HG03108 (cell line): ENCODE measurements around the gene LITAFD.
"Not testable (repeated sequence)": the region's sequence is repeated elsewhere in the genome, so short reads cannot be mapped to it uniquely, and the experiment has no call there.

Experiments used
- ATAC-seq: cut with Tn5 transposase; IDR thresholded peaks from one replicate; pipeline ENCODE4 v1.9.1; 2021; ENCODE audit warnings: moderate library complexity; ENCODE audit not compliant: unreplicated experiment

LITAFD gene

DNA sequence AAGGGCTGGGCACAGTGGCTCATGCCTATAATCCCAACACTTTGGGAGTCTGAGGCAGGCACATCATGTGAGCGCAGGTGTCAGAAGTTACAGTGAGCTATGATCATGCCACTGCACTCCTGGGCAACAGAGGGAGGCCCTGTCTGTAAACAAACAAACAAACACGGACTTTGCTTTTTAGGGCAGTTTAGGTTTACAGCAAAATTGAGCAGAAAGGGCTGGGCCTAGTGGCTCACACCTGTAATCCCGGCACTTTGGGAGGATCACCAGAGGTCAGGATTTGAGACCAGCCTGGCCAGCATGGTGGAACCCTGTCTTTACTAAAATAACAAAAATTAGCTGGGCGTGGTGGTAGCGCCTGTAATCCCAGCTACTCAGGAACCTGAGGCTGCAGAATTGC is 10.1 kb upstream of the LITAFD start:
- ATAC-seq = no peak

GRCh38 chr16:8872967-8873865 is 8.9 kb upstream of the LITAFD start:
- ATAC-seq = no peak

DNA sequence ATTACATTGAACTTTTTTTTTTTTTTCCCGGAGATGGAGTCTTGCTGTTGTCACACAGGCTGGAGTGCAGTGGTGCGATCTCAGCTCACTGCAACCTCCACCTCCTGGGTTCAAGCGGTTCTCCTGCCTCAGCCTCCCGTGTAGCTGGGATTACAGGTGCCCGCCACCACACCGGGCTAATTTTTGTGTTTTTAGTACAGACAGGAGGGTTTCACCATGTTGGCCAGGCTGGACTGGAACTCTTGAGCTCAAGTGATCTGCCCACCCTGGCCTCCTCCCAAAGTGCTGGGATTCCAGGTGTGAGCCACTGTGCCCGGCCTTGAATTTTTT is 8.3 kb upstream of the LITAFD start:
- not testable (repeated sequence) for ATAC-seq

DNA sequence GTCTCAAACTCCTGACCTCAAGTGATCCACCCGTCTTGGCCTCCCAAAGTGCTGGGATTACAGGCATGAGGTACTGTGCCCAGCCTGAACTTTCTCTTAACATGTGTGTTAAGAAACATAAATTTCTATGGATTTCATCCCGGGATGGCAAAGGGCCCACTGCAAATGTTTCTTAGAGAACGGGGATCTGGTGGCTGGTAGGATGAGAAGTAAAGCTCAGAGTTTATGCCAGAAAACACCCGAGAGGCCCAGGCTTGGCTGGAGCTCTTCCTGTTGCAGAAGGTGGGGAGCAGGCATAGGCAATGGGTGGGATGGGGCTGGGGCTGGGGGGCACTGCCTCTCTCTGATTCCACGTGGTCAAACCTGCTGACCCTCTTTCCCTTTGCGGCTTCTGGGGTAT is 7.8 kb upstream of the LITAFD start:
- no peak for ATAC-seq

GRCh38 chr16:8875317-8875716 is 6.8 kb upstream of the LITAFD start:
- ATAC-seq = not testable (repeated sequence)

DNA sequence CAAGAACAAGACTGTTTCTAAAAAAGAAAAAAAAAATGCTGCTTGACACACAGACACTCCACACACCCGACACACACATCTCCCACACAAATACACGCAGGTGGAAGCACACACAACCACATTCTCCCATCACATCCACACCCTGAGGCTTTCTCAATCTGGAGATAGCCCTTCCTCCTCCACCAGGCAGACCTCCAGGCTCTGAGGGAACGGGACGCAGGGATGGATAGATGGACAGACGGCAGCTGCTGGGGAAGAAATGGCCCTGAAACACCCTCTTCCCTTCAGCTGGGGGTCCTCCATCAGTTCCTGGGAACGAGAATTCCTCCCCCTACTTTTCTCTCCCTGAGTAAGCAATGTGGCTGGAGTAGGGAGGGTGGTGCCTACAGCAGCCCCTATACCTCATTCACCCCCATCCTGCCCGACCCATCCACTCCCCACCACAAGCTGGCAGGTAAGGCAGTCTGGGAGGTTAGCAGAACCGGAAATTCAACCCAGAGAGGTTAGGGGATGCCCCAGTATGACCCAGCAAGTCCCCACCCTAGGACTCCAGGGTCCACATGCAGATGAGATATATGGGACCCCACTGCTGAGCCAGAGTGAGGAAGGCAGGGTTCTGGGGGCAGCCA is 4.1 kb upstream of the LITAFD start:
- no peak for ATAC-seq

DNA sequence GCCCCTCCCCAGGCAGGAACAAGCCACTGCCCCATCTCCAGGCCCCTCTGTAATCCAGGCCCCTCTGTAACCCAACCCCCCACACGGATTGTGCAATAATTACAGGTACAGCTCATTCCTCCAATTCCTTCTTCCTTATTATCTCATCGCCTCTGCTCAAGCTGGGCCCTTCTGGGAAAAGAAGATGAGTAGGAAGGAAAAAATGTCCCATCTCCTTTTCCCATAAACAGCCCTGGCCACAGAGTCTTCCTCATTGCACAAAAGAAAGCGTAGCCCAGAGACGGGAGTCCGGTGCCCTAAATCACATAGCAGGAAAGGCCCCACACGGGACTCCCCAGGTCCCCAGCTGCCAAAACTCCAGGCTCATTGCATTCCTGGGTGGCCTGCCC is 3.6 kb upstream of the LITAFD start:
- ATAC-seq = no peak

DNA sequence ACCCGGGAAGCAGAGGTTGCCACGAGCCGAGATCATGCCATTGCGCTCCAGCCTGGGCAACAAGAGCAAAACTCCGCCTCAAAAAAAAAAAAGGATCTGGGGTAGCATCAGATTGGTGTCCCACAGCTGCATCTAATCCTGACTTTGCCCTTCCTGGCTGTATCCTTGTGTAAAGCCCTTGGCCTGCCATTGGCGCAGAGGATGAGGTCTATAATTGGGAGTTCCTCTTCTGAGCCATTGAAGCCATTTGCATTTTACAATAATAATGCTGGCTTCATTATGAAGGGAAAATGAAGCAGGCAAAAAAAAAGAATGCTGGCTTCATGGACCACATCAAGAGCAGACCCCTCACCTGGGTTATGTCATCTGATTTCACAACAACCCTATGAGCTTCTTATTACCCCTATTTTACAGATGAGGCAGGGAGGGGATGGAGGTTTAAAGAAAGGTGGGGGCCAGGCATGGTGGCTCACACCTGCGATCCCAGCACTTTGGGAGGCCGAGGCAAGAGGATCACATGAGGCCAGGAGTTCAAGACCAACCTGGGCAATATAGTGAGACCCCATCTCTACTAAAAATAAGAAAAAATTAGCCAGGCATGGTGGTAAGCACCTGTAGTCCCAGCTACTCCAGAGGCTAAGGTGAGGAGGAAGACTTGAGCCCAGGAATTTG is 1.2 kb upstream of the LITAFD start:
- no peak for ATAC-seq

DNA sequence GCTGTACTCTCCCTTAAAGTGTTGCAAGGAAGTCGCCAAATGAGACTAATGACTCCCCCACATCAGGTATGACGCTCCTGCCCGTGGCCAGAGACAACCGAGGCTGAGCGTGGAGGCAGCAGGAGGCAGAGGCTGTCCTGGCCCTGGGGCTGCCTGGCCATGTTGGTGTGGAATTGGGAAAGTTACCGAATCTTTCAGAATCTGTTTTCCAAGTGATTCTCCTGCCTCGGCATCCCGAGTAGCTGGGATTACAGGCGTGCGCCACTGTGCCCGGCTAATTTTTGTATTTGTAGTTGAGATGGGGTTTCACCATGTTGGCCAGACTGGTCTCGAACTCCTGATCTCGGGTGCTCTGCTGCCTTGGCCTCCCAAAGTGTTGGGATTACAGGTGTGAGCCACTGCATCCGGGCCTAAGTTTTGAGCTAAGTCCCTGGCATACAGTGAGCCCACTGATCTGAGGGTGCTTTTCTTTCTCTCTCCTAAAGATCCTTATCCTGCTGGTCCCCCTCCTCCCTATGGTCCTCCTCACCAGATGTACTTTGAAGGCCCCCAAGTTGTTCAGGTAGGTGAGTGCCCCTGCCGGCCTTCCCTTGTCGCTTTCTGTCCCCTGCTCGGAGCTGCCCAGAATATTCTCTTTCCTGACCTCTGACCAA is 700 bp downstream of the LITAFD start:
- ATAC-seq = no peak

- no peak for ATAC-seq
Observed at GRCh38 chr16:8885674-8886592, 3.8 kb downstream of the LITAFD start.

- no peak for ATAC-seq
Observed at GRCh38 chr16:8886593-8887430, 4.7 kb downstream of the LITAFD start.

GRCh38 chr16:8887431-8887765 is 5.2 kb downstream of the LITAFD start:
- no peak for ATAC-seq

DNA sequence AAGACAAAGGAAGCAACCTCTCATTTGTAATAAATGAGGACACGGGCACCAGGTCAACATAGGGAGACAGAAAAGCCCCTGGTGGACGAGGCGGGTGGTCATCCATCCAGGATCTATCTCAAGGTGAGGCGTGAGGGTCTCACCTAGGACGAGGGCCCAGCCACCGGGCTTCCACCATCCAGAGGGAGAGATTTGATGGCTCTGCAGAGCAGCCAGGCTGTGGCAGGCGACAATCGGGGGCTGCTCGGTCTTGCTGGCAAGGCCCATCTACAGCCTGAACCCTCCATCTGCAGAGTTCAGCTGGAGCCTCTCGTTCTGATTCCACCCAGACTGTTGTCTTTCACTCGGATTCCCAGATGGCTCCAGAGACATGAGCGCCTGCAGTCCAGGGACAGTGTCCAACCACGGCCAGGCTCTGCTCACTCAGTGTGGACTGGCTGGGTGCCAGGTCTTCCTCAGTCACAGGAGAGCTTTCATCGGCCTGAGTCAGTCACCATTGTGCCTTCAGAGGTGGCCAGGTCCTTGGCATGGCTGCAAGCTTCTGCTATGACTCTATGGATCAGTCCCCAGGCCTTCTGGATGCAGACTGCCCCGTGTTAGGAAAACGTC is 5.9 kb downstream of the LITAFD start:
- no peak for ATAC-seq

DNA sequence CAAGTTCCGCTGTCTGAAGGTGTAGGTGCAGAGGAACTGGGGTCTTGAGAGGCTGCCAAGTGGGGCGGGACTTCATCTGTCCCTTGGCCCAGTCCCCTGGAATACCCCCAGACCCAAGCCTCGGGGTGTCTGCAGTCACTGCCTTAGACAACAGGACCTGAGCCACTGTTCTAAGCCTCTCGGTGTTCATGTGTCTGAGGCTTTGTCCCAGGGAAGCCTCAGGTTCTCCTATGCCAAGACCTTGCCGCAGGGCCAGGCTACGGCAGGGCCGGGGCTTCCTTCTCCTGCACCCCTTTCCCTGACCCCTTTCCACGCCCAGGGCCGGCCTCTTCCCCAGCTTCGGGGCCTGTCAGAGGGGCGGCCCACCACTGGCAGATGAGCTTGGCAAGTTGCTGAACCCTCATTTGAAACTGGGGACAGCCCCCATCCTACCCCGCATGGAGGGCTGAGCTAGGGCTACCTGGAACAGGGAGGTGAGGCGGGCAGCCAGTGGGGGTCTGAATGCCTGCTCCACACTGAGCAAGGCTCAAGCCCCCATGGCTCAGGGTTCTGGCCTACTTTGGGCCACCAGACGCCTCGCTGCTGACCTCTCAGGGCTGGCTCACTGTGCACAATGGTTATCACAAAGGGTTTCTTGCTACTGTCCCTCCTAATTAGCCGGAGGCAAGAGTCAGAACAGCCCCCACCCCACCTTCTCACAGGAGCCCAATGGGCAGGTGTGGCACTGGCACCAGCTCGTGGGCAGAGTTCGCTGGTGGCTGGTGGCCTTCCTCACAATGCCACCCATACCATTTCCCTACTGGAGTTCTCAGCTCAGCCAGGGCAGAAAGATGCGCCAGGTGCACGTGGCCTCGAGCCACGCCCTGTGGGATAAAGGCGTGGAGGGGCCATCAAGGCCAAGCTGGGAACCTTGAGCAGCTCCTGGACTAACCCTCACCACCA is 7.1 kb downstream of the LITAFD start:
- ATAC-seq = no peak

- no peak for ATAC-seq
Observed at GRCh38 chr16:8889893-8890548, 7.9 kb downstream of the LITAFD start.

DNA sequence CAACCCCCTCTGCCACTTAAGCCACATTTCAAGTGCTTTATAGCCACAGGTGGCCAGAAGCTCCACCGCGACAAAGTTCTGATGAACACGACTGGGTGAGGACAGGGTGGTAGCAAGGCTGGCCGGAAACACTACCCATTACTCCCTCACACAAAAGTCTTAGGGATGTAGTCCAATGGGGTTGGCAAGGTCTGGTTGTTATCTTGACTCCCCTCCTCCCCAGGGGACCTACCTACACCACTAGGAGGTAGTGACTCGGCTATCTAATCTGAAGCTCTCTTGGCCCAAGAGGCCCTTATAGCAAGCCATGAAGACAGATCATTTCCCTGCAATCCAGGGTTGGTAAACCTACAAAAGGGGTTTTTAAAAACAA is 8.4 kb downstream of the LITAFD start:
- no peak for ATAC-seq

- peak; percentile 21 for ATAC-seq
Observed at GRCh38 chr16:8892101-8892575, 10.0 kb downstream of the LITAFD start.

- no peak for ATAC-seq
Observed at GRCh38 chr16:8893426-8893825, 11.3 kb downstream of the LITAFD start.
